Neural cell (in vitro differentiated cells): ENCODE data around the gene DHRS4L2.
"Not testable (repeated sequence)": the region's sequence is repeated elsewhere in the genome, so short reads cannot be mapped to it uniquely, and the experiment has no call there.

ENCODE experiments used
- CTCF ChIP-seq: fragments of 450-650 bp; IDR thresholded peaks from 2 replicates; pipeline ENCODE4 v1.5.1; 2014; ENCODE audit warnings: antibody characterized with exemption, mild to moderate bottlenecking, moderate library complexity; ENCODE audit not compliant: poor library complexity, severe bottlenecking
- EP300 ChIP-seq: fragments of 450-650 bp; conservative IDR thresholded peaks from 2 replicates; pipeline ENCODE4 v1.6.1; 2014; ENCODE audit warnings: antibody characterized with exemption, mild to moderate bottlenecking, moderate library complexity; ENCODE audit not compliant: poor library complexity, severe bottlenecking
- EZH2 ChIP-seq: fragments of 200-600, 300-800 bp; shearing (Covaris generic), sonication (generic); IDR thresholded peaks from 2 replicates; pipeline ENCODE4 v1.6.1; 2014; ENCODE audit warnings: antibody characterized with exemption, low read length, borderline replicate concordance, mild to moderate bottlenecking; ENCODE audit not compliant: insufficient read depth, poor library complexity, severe bottlenecking
- MXI1 ChIP-seq: fragments of 450-650 bp; conservative IDR thresholded peaks from 2 replicates; pipeline ENCODE4 v1.6.1; 2014; ENCODE audit warnings: antibody characterized with exemption, mild to moderate bottlenecking; ENCODE audit not compliant: poor library complexity, severe bottlenecking
- POLR2AphosphoS5 ChIP-seq: IDR thresholded peaks from 2 replicates; pipeline ENCODE4 v1.6.1; 2012
- RAD21 ChIP-seq: fragments of 450-650 bp; conservative IDR thresholded peaks from 2 replicates; pipeline ENCODE4 v1.6.1; 2014; ENCODE audit warnings: antibody characterized with exemption, mild to moderate bottlenecking, moderate library complexity
- REST ChIP-seq: IDR thresholded peaks from 2 replicates; pipeline ENCODE4 v1.6.1; 2012; ENCODE audit warnings: borderline replicate concordance
- SMC3 ChIP-seq: fragments of 450-650 bp; conservative IDR thresholded peaks from 2 replicates; pipeline ENCODE4 v1.6.1; 2014; ENCODE audit warnings: antibody characterized with exemption, mild to moderate bottlenecking, moderate library complexity; ENCODE audit not compliant: poor library complexity
- TAF1 ChIP-seq: IDR thresholded peaks from 2 replicates; pipeline ENCODE4 v1.6.1; 2012; ENCODE audit warnings: low read depth

DNA sequence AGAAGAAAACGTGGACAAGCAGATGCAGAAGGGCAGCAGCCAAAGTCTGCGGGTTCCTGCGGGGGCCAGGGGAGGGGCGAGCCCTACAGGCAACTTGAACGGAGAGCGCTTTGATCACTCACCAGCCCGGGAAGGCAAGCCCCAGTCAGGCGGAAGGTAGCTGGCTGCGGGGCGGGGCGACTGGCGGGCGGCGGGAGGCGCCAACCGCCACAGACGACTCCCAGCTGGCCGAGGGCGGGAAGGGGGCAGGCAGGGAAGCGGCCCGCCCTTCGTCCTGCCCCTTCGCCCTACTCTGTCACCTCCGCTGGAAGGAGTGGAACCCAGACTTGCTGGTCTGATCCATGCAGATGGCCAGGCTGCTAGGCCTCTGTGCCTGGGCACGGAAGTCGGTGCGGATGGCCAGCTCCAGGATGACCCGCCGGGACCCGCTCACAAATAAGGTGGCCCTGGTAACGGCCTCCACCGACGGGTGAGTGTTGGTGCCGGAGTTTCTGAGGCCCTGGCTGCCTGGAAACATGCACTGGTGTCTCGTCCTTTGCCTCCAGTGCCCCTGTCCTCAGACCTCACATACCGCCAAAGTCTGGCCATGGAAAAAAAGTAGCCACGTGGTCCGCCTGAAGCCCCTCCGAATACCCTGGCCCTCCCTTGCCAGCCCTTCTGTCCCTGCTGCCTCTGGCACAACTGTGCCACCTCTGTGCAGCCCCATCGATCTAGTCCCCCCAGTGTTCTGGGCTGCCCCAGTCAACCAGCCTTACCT is at the start of gene DHRS4L2:
- TF ChIP-seq CTCF, POLR2AphosphoS5, RAD21, EZH2, SMC3, REST, TAF1, EP300, MXI1: not testable (repeated sequence)
